Suprapubic skin (tissue), 4 donors: ENCODE measurements around the gene ERO1B. TPM values are rescaled to one million over a fixed set of nuclear protein-coding genes. Genes with fewer than 3 reads are reported as not detected.

Experiments
- DNase-seq, 2 donors: peaks; one replicate each; pipeline ENCODE4 v3.0.0-alpha.2; 2019; ENCODE audit warnings: low spot score in 2 of 2
- H3K27ac ChIP-seq: fragments of 200-600 bp; sonication (generic); one replicate; pipeline ENCODE4 v1.5.1; 2019
- H3K27me3 ChIP-seq: fragments of 200-600 bp; sonication (generic); one replicate; pipeline ENCODE4 v1.5.1; 2019
- H3K36me3 ChIP-seq: fragments of 200-600 bp; sonication (generic); one replicate; pipeline ENCODE4 v1.5.1; 2019
- H3K4me1 ChIP-seq: fragments of 200-600 bp; sonication (generic); one replicate; pipeline ENCODE4 v1.5.1; 2019
- H3K4me3 ChIP-seq: fragments of 200-600 bp; sonication (generic); one replicate; pipeline ENCODE4 v1.5.1; 2019; ENCODE audit warnings: mild to moderate bottlenecking
- H3K9me3 ChIP-seq: fragments of 200-600 bp; sonication (generic); one replicate; pipeline ENCODE4 v1.5.1; 2019
- EP300 ChIP-seq: sonication (generic); formaldehyde crosslinking; IDR thresholded peaks from one replicate; pipeline ENCODE4 v1.6.1; 2017; ENCODE audit warnings: antibody characterized with exemption
- POLR2A ChIP-seq, 2 donors: fragments of 450-650 bp; IDR thresholded peaks; one replicate each; pipeline ENCODE4 v1.6.1; 2017; ENCODE audit warnings: antibody characterized with exemption in 2 of 2, mild to moderate bottlenecking in 2 of 2, moderate library complexity in 2 of 2
- POLR2AphosphoS5 ChIP-seq, 3 donors: sonication (generic); formaldehyde crosslinking; IDR thresholded peaks; one replicate each; pipeline ENCODE4 v1.6.1; 2017; ENCODE audit warnings: antibody characterized with exemption in 3 of 3
- WGBS: methylation state at CpG from one replicate; pipeline ENCODE4 v1.1.5; 2018; 5-methylcytosine and 5-hydroxymethylcytosine counted together
- total RNA-seq, 4 donors: library from RNA; depleted of rRNA; stranded (reverse); fragments of >200 nt; gene quantifications; one replicate each; pipeline ENCODE4 v1.1.0, GENCODE V29; 2016
- TF ChIP-seq, protein P1 (sequence below), 2 donors: fragments of 200-600 bp in 1 of 2; fragments of 450-650 bp in 1 of 2; sonication (generic) in 1 of 2; IDR thresholded peaks; one replicate each; pipeline ENCODE4 v1.5.1; 2016 to 2019; ENCODE audit warnings: antibody characterized with exemption in 2 of 2, mild to moderate bottlenecking in 1 of 2, moderate library complexity in 1 of 2

Gene ERO1B
- total RNA-seq, 4 donors from 2014 or later, result 2.9 to 11.7 (median 4.2) TPM

- TF ChIP-seq, protein P1, sequence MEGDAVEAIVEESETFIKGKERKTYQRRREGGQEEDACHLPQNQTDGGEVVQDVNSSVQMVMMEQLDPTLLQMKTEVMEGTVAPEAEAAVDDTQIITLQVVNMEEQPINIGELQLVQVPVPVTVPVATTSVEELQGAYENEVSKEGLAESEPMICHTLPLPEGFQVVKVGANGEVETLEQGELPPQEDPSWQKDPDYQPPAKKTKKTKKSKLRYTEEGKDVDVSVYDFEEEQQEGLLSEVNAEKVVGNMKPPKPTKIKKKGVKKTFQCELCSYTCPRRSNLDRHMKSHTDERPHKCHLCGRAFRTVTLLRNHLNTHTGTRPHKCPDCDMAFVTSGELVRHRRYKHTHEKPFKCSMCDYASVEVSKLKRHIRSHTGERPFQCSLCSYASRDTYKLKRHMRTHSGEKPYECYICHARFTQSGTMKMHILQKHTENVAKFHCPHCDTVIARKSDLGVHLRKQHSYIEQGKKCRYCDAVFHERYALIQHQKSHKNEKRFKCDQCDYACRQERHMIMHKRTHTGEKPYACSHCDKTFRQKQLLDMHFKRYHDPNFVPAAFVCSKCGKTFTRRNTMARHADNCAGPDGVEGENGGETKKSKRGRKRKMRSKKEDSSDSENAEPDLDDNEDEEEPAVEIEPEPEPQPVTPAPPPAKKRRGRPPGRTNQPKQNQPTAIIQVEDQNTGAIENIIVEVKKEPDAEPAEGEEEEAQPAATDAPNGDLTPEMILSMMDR (IDR thresholded peaks at IDR 0.05), result no peak
- TF ChIP-seq POLR2A (IDR thresholded peaks at IDR 0.05) (no peak), EP300 (no peak), POLR2AphosphoS5 (IDR thresholded peaks at IDR 0.05) (no peak)
- peaks cover 14% of the 10 kb centered on the region for H3K36me3 ChIP-seq
- no peaks in the 10 kb centered on the region for H3K9me3 ChIP-seq
- WGBS, result 89% methylated on average over 3 of the region's 3 CpGs
- H3K4me1 ChIP-seq, result no peaks in the 10 kb centered on the region
- no peak overlapping the region for H3K4me3 ChIP-seq
- H3K27me3 ChIP-seq, result no peaks in the 10 kb centered on the region
- no peak for DNase-seq
- H3K27ac ChIP-seq, result no peak overlapping the region
Measured at GRCh38 chr1:236240675-236241074, 41.1 kb downstream of the ERO1B start.

DNA sequence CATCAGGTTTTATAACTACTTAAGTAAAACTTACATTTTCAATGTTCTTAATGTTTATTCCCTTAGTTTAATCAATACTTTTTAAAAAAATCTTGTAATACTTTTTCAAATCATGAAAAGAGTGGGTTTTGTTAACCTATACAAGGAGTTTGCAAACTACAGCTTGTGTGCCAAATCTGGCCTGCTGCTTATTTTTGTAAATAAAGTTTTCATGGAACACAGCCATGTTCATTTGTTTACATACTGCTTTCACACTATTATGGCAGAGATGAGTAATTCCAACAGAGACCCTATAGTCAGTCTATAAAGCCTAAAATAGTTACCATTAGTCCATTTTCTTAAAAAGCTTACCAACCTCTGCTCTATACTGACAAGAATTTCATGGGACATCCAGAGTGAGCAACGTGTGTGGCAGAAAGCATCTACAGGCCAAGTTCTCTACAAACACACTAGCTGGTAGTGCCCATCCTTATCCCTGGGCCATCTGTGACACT, 42.6 kb downstream of the ERO1B start:
- H3K4me1 ChIP-seq, result no peaks in the 10 kb centered on the region
- H3K4me3 ChIP-seq, result no peak overlapping the region
- WGBS, result 84% methylated on average over 1 of the region's 1 CpG
- H3K27ac ChIP-seq, result no peak overlapping the region
- TF ChIP-seq POLR2AphosphoS5 (IDR thresholded peaks at IDR 0.05), result no peak
- TF ChIP-seq, protein P1 (IDR thresholded peaks at IDR 0.05), result no peak
- TF ChIP-seq EP300, result no peak
- TF ChIP-seq POLR2A (IDR thresholded peaks at IDR 0.05), result no peak
- no peak for DNase-seq
- H3K27me3 ChIP-seq, result no peaks in the 10 kb centered on the region
- H3K36me3 ChIP-seq, result peaks cover 14% of the 10 kb centered on the region
- H3K9me3 ChIP-seq, result no peaks in the 10 kb centered on the region

- H3K27me3 ChIP-seq, result no peaks in the 10 kb centered on the region
- H3K4me3 ChIP-seq, result no peak overlapping the region
- no peaks in the 10 kb centered on the region for H3K9me3 ChIP-seq
- TF ChIP-seq POLR2AphosphoS5 (IDR thresholded peaks at IDR 0.05) (no peak), EP300 (no peak), POLR2A (IDR thresholded peaks at IDR 0.05) (no peak)
- TF ChIP-seq, protein P1 (IDR thresholded peaks at IDR 0.05), result no peak
- 88% methylated on average over 3 of the region's 3 CpGs for WGBS
- H3K27ac ChIP-seq, result no peak overlapping the region
- H3K36me3 ChIP-seq, result no peaks in the 10 kb centered on the region
- no peaks in the 10 kb centered on the region for H3K4me1 ChIP-seq
- DNase-seq, result no peak
Measured at GRCh38 chr1:236235116-236235515, 46.6 kb downstream of the ERO1B start.

DNA sequence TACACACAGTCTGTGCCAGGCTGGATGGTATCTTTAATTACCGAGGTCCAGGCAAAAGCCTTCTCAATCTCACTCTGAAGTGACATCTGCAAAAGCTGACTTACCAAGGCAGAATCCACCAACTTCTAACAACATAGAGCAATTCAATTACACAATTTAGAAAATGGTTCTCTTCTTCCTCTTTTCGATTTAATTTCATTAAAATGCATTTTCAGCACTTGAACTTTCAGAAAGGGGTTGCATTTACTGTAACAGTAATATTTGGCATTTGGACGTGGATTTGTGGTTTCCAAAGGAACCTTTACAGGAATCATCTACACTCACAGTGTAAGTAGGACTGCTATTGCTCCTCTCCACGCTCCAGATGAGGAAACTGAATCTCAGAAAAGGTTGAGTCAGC, 53.3 kb downstream of the ERO1B start:
- no peaks in the 10 kb centered on the region for H3K27me3 ChIP-seq
- H3K4me1 ChIP-seq, result no peaks in the 10 kb centered on the region
- TF ChIP-seq POLR2A (IDR thresholded peaks at IDR 0.05), result no peak
- no peak for TF ChIP-seq EP300
- no peak for TF ChIP-seq POLR2AphosphoS5 (IDR thresholded peaks at IDR 0.05)
- TF ChIP-seq, protein P1 (IDR thresholded peaks at IDR 0.05), result no peak
- no peak overlapping the region for H3K27ac ChIP-seq
- H3K4me3 ChIP-seq, result no peak overlapping the region
- H3K9me3 ChIP-seq, result no peaks in the 10 kb centered on the region
- H3K36me3 ChIP-seq, result peaks cover 21% of the 10 kb centered on the region
- 87% methylated on average over 4 of the region's 4 CpGs for WGBS
- DNase-seq, result no peak

- Histone ChIP-seq H3K36me3 (peaks cover 28% of the 10 kb centered on the region), H3K27ac (no peak overlapping the region), H3K27me3 (no peaks in the 10 kb centered on the region), H3K4me1 (no peaks in the 10 kb centered on the region), H3K9me3 (no peaks in the 10 kb centered on the region), H3K4me3 (no peak overlapping the region)
- no peak for DNase-seq
- TF ChIP-seq, protein P1 (IDR thresholded peaks at IDR 0.05), result no peak
- TF ChIP-seq POLR2A (IDR thresholded peaks at IDR 0.05), result no peak
- WGBS, result 100% methylated on average over 1 of the region's 1 CpG
Measured at GRCh38 chr1:236222632-236223031, 59.1 kb downstream of the ERO1B start.
